Testis (tissue), 2 donors: ENCODE data around the gene PGP.

Experiments used
- CTCF ChIP-seq, 3 experiments: fragments of 450-650 bp in 2 of 3; fragments of 200-600 bp in 1 of 3; sonication (generic) in 1 of 3; IDR thresholded peaks; one replicate each; pipeline ENCODE4 v1.5.1; 2016 to 2019; ENCODE audit warnings: antibody characterized with exemption in 3 of 3, mild to moderate bottlenecking in 2 of 3, moderate library complexity in 1 of 3
- POLR2A ChIP-seq: fragments of 450-650 bp; IDR thresholded peaks from one replicate; pipeline ENCODE4 v1.6.1; 2017; ENCODE audit warnings: antibody characterized with exemption, mild to moderate bottlenecking, moderate library complexity

DNA sequence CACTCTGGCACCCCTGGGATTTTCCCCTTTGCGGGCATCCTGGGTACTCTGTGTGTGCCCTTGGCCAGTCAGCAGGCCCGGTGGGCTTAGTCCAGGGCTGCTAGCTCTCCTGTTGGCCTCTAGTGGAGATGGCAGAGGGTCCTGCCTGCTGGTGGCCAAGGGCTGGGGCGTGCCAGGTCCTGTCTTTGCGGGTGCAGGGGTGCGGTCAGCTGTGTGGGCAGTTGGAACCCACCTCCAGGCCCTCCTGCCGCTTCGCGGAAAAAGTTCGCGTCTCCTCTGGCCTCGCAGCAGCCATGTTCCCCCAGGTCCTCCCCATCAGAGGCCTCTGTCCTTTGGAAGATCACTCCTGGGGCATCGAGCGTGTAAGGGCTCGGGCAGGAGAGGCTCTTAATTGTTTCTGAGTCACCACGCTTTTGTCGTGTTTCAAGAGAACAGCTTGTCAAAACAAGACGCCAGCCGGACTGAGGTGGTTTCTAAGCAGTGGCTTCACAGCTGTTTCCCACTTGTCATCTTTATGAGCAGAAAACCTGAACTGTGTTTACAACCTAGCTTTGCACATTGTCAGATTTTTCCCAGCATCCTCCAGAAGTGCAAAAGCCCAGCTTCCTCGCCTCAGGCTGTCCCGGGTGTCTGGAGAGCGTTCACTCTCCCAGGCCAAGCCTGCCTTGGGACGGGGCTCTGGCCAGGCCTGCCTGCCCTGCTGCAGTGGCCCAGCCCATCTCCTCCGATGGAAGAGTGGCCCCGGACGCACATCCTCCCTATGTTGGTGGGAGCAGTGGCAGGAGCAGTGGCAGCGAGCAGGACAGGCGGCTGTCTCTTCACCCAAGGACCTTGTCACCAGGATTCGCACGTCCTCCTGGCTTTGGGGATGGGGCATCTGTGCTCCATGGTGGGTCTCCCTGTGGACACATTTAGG is 16.6 kb upstream of the PGP start:
- TF ChIP-seq CTCF (IDR thresholded peaks at IDR 0.05) (no peak), POLR2A (no peak)
